ENCODE results near the gene RNF213.

Gene RNF213

GRCh38 chr17:80261159-80261894, 675 bp downstream of the RNF213 start:
- Histone ChIP-seq H3K36me3 (ENCODE audit: insufficient read depth, low read length) (no peaks in the 10 kb centered on the region), H3K9me3 (ENCODE audit: insufficient read depth, low read depth, low read length) (no peaks in the 10 kb centered on the region), H3K4me2 (ENCODE audit: low read depth, low read length, poor library complexity, severe bottlenecking) (peak overlapping the region; percentile 95), H3K27me3 (ENCODE audit: insufficient read depth, low read length, poor library complexity, severe bottlenecking) (no peaks in the 10 kb centered on the region), H3K9me2 (replicated peaks; ENCODE audit: low read depth, low read length) (no peaks in the 10 kb centered on the region), H2AFZ (ENCODE audit: low read length) (peak overlapping the region; percentile 88), H3F3A (ENCODE audit: low read depth) (peaks cover 12% of the 10 kb centered on the region), H3K79me2 (ENCODE audit: insufficient read depth, low read length) (peaks cover 42% of the 10 kb centered on the region), H3K9ac (ENCODE audit: low read depth, low read length, poor library complexity, severe bottlenecking) (peak overlapping the region; percentile 98), H3K4me1 (ENCODE audit: insufficient read depth, low read length, poor library complexity, severe bottlenecking) (peaks cover 34% of the 10 kb centered on the region), H4K20me1 (ENCODE audit: insufficient read depth, low read length, poor library complexity, severe bottlenecking) (peaks cover 7% of the 10 kb centered on the region), H3K4me3 (ENCODE audit: low read length, poor library complexity, severe bottlenecking) (peak overlapping the region; percentile 99)
- no peak for TF ChIP-seq CTCF (conservative IDR thresholded peaks at IDR 0.05; ENCODE audit: low read length)
- no peak for TF ChIP-seq EZH2phosphoT487 (IDR thresholded peaks at IDR 0.05; ENCODE audit: borderline replicate concordance)

GRCh38 chr17:80261895-80262279, 1.2 kb downstream of the RNF213 start:
- no peak overlapping the region for H2AFZ ChIP-seq (ENCODE audit: low read length)
- no peaks in the 10 kb centered on the region for H3K9me3 ChIP-seq (ENCODE audit: insufficient read depth, low read depth, low read length)
- H3K27me3 ChIP-seq (ENCODE audit: insufficient read depth, low read length, poor library complexity, severe bottlenecking): no peaks in the 10 kb centered on the region
- H3K4me1 ChIP-seq (ENCODE audit: insufficient read depth, low read length, poor library complexity, severe bottlenecking): peaks cover 34% of the 10 kb centered on the region
- H3K9ac ChIP-seq (ENCODE audit: low read depth, low read length, poor library complexity, severe bottlenecking): peak overlapping the region; percentile 98
- peak overlapping the region; percentile 95 for H3K4me2 ChIP-seq (ENCODE audit: low read depth, low read length, poor library complexity, severe bottlenecking)
- H3F3A ChIP-seq (ENCODE audit: low read depth): peaks cover 12% of the 10 kb centered on the region
- H3K4me3 ChIP-seq (ENCODE audit: low read length, poor library complexity, severe bottlenecking): peak overlapping the region; percentile 99
- H3K9me2 ChIP-seq (replicated peaks; ENCODE audit: low read depth, low read length): no peaks in the 10 kb centered on the region
- peaks cover 42% of the 10 kb centered on the region for H3K79me2 ChIP-seq (ENCODE audit: insufficient read depth, low read length)
- no peaks in the 10 kb centered on the region for H3K36me3 ChIP-seq (ENCODE audit: insufficient read depth, low read length)
- peaks cover 7% of the 10 kb centered on the region for H4K20me1 ChIP-seq (ENCODE audit: insufficient read depth, low read length, poor library complexity, severe bottlenecking)
- TF ChIP-seq EZH2phosphoT487 (IDR thresholded peaks at IDR 0.05; ENCODE audit: borderline replicate concordance) (no peak), CTCF (conservative IDR thresholded peaks at IDR 0.05; ENCODE audit: low read length) (no peak)

DNA sequence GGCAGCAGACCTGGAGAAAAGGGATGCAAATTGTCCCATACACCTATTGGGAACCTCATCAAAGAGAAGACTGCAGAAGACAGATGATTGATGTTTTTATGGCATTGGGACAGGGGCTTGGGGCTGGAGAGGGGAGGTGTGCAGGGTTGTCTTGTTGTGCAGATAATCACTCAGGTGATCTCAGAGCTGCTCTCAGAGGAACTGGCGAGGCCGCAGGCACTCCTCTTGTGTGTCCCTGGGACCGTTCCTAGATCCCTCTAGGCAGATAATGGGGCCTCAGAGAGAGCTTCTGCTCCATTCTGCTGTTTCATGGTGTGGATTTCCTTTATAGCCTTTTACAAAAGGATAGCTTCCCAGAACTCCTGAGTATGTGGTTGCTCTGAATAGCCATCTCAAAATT, 1.6 kb downstream of the RNF213 start:
- Histone ChIP-seq H3K4me2 (ENCODE audit: low read depth, low read length, poor library complexity, severe bottlenecking) (peak overlapping the region; percentile 95), H3K4me3 (ENCODE audit: low read length, poor library complexity, severe bottlenecking) (peak overlapping the region; percentile 99), H3K36me3 (ENCODE audit: insufficient read depth, low read length) (no peaks in the 10 kb centered on the region), H3K9ac (ENCODE audit: low read depth, low read length, poor library complexity, severe bottlenecking) (peak overlapping the region; percentile 98), H3F3A (ENCODE audit: low read depth) (peaks cover 12% of the 10 kb centered on the region), H3K4me1 (ENCODE audit: insufficient read depth, low read length, poor library complexity, severe bottlenecking) (peaks cover 34% of the 10 kb centered on the region), H3K9me3 (ENCODE audit: insufficient read depth, low read depth, low read length) (no peaks in the 10 kb centered on the region), H3K27me3 (ENCODE audit: insufficient read depth, low read length, poor library complexity, severe bottlenecking) (no peaks in the 10 kb centered on the region), H4K20me1 (ENCODE audit: insufficient read depth, low read length, poor library complexity, severe bottlenecking) (peaks cover 7% of the 10 kb centered on the region), H3K79me2 (ENCODE audit: insufficient read depth, low read length) (peaks cover 42% of the 10 kb centered on the region), H3K9me2 (replicated peaks; ENCODE audit: low read depth, low read length) (no peaks in the 10 kb centered on the region), H2AFZ (ENCODE audit: low read length) (no peak overlapping the region)
- TF ChIP-seq EZH2phosphoT487 (IDR thresholded peaks at IDR 0.05; ENCODE audit: borderline replicate concordance): no peak
- no peak for TF ChIP-seq CTCF (conservative IDR thresholded peaks at IDR 0.05; ENCODE audit: low read length)
